HepG2 (cell line): ENCODE results near the gene CBFA2T2. TPM values are rescaled to one million over a fixed set of nuclear protein-coding genes. Genes with fewer than 3 reads are reported as not detected.
A peak's percentile ranks its signal among the peaks of the same experiment; 100 is the strongest.

ENCODE experiments used
- BRCA1 ChIP-seq: sonication (generic); formaldehyde crosslinking; IDR thresholded peaks from 2 replicates; pipeline ENCODE4 v1.4.0; 2020; ENCODE audit warnings: missing genetic modification reagents
- CAMTA2 ChIP-seq: sonication (generic); formaldehyde crosslinking; IDR thresholded peaks from 2 replicates; pipeline ENCODE4 v1.4.0; 2020; ENCODE audit warnings: mild to moderate bottlenecking, missing genetic modification reagents, borderline replicate concordance
- CBX2 ChIP-seq, 2 experiments: fragments of 200-600 bp in 1 of 2; sonication (generic); formaldehyde crosslinking in 1 of 2; IDR thresholded peaks; 2 replicates each; pipeline versions ENCODE4 v1.7.0 to v1.8.1; 2018 to 2022; ENCODE audit warnings: low read depth in 2 of 2, low read length in 1 of 2, mild to moderate bottlenecking in 1 of 2, missing genetic modification reagents in 1 of 2
- CREB3 ChIP-seq: sonication (generic); formaldehyde crosslinking; IDR thresholded peaks from 2 replicates; pipeline ENCODE4 v1.5.0; 2020; ENCODE audit warnings: missing genetic modification reagents
- DDIT3 ChIP-seq: sonication (generic); formaldehyde crosslinking; IDR thresholded peaks from 2 replicates; pipeline ENCODE4 v1.4.0; 2020; ENCODE audit warnings: mild to moderate bottlenecking, missing genetic modification reagents
- DPF2 ChIP-seq: sonication (generic); formaldehyde crosslinking; IDR thresholded peaks from 2 replicates; pipeline ENCODE4 v1.4.0; 2020; ENCODE audit warnings: mild to moderate bottlenecking, low read depth, missing genetic modification reagents, borderline replicate concordance
- FOSL1 ChIP-seq: sonication (generic); formaldehyde crosslinking; IDR thresholded peaks from 2 replicates; pipeline ENCODE4 v1.9.0; 2021; ENCODE audit warnings: missing genetic modification reagents, borderline replicate concordance
- HIC2 ChIP-seq: sonication (generic); formaldehyde crosslinking; IDR thresholded peaks from 2 replicates; pipeline ENCODE4 v1.9.0; 2022; ENCODE audit warnings: low read depth, missing genetic modification reagents
- KDM1A ChIP-seq: IDR thresholded peaks from 2 replicates; pipeline ENCODE4 v1.6.1; 2016; ENCODE audit warnings: missing compliant biosample characterization
- MIXL1 ChIP-seq: IDR thresholded peaks from 2 replicates; pipeline ENCODE4 v1.6.1; 2016
- NFKB2 ChIP-seq: sonication (generic); formaldehyde crosslinking; IDR thresholded peaks from 2 replicates; pipeline ENCODE4 v1.4.0; 2020; ENCODE audit warnings: missing genetic modification reagents, borderline replicate concordance
- PPARG ChIP-seq: conservative IDR thresholded peaks from 2 replicates; pipeline ENCODE4 v1.6.1; 2016; ENCODE audit warnings: missing biosample characterization, missing genetic modification reagents
- SCMH1 ChIP-seq: sonication (generic); formaldehyde crosslinking; IDR thresholded peaks from 2 replicates; pipeline ENCODE4 v1.9.0; 2021; ENCODE audit warnings: missing genetic modification reagents, mild to moderate bottlenecking, borderline replicate concordance
- SRSF1 ChIP-seq: fragments of 200-400 bp; formaldehyde crosslinking; optimal IDR thresholded peaks from 2 replicates; pipeline ENCODE3; 2017; ENCODE audit warnings: mild to moderate bottlenecking, low read depth, low read length, moderate library complexity
- TBP ChIP-seq: sonication (generic); formaldehyde crosslinking; IDR thresholded peaks from 2 replicates; pipeline ENCODE4 v1.5.0; 2020; ENCODE audit warnings: missing genetic modification reagents
- ZBTB3 ChIP-seq: sonication (generic); formaldehyde crosslinking; IDR thresholded peaks from 2 replicates; pipeline ENCODE4 v1.4.0; 2020; ENCODE audit warnings: low read depth, mild to moderate bottlenecking, moderate library complexity, missing genetic modification reagents, borderline replicate concordance
- ZBTB38 ChIP-seq: sonication (generic); formaldehyde crosslinking; IDR thresholded peaks from 2 replicates; pipeline ENCODE4 v1.5.1; 2020; ENCODE audit warnings: mild to moderate bottlenecking, missing genetic modification reagents
- ZNF138 ChIP-seq: sonication (generic); formaldehyde crosslinking; IDR thresholded peaks from 2 replicates; pipeline ENCODE4 v1.5.0; 2020; ENCODE audit warnings: mild to moderate bottlenecking, low read depth, missing genetic modification reagents
- ZNF276 ChIP-seq: sonication (generic); formaldehyde crosslinking; IDR thresholded peaks from 2 replicates; pipeline ENCODE4 v1.4.0; 2020; ENCODE audit warnings: mild to moderate bottlenecking, low read depth, missing genetic modification reagents
- ZNF326 ChIP-seq: sonication (generic); formaldehyde crosslinking; IDR thresholded peaks from 2 replicates; pipeline ENCODE4 v1.4.0; 2020; ENCODE audit warnings: missing genetic modification reagents, borderline replicate concordance
- ZNF329 ChIP-seq: sonication (generic); formaldehyde crosslinking; IDR thresholded peaks from 2 replicates; pipeline ENCODE4 v1.9.0; 2021; ENCODE audit warnings: low read depth, mild to moderate bottlenecking, missing genetic modification reagents
- ZNF432 ChIP-seq: sonication (generic); formaldehyde crosslinking; IDR thresholded peaks from 2 replicates; pipeline ENCODE4 v1.5.0; 2020; ENCODE audit warnings: missing genetic modification reagents, mild to moderate bottlenecking, borderline replicate concordance
- ZNF513 ChIP-seq: sonication (generic); formaldehyde crosslinking; conservative IDR thresholded peaks from 2 replicates; pipeline ENCODE4 v1.5.0; 2020; ENCODE audit warnings: missing genetic modification reagents
- polyA plus RNA-seq, 8 experiments: library from polyadenylated mRNA; depleted of rRNA in 3 of 8; stranded (reverse) in 7 of 8; unstranded in 1 of 8; fragments of >200 nt; fragmentation: Illumina TruSeq in 4 of 8; extraction: Trizol in 4 of 8; gene quantifications; 2 replicates each; pipeline versions ENCODE4 v1.2.1 to v1.2.3, GENCODE V29; 2011 to 2016; ENCODE audit warnings: low read depth in 4 of 8, missing spikeins in 1 of 8, mixed read lengths in 1 of 8; ENCODE audit not compliant: insufficient read depth in 1 of 8
- total RNA-seq, 5 experiments: library from RNA; depleted of rRNA; stranded (reverse); fragments of >200 nt; fragmentation: Illumina TruSeq; extraction: Trizol; gene quantifications; 2 replicates each; pipeline ENCODE4 v1.2.3, GENCODE V29; 2016; ENCODE audit warnings: low read depth in 1 of 5

CBFA2T2 gene
- total and polyA plus RNA-seq, 2 of the 13 experiments (the other 11 are each of a cell fraction or from before 2014, with no cell fraction given), result 6.3 to 21.2 TPM

- TF ChIP-seq HIC2, result no peak
- TF ChIP-seq PPARG (CRISPR knock-in tag), result peak; percentile 78
- TF ChIP-seq CBX2 (IDR thresholded peaks at IDR 0.05; ENCODE audit: low read depth, low read length), result no peak
- no peak for TF ChIP-seq CBX2 (CRISPR knock-in tag; IDR thresholded peaks at IDR 0.05; ENCODE audit: low read depth)
- no peak for TF ChIP-seq TBP (CRISPR knock-in tag)
- no peak for TF ChIP-seq SCMH1 (CRISPR knock-in tag)
- 0 out of 2 replicates have a peak, but pooled peaks have one; percentile 24 for TF ChIP-seq MIXL1 (CRISPR knock-in tag)
- no peak for TF ChIP-seq ZNF326 (CRISPR knock-in tag)
- TF ChIP-seq CAMTA2 (CRISPR knock-in tag), result 0 out of 2 replicates have a peak, but pooled peaks have one; percentile 23
- TF ChIP-seq ZNF138 (CRISPR knock-in tag), result peak; percentile 98
- no peak for TF ChIP-seq DPF2 (CRISPR knock-in tag)
- peak; percentile 86 for TF ChIP-seq NFKB2
- TF ChIP-seq ZNF513, result no peak
- no peak for TF ChIP-seq BRCA1
- no peak for TF ChIP-seq ZBTB38
- TF ChIP-seq KDM1A (CRISPR knock-in tag), result no peak
- no peak for TF ChIP-seq ZBTB3 (CRISPR knock-in tag)
- TF ChIP-seq FOSL1 (CRISPR knock-in tag), result no peak
- peak; percentile 90; the same call in 1 of the 2 replicates for TF ChIP-seq CREB3 (CRISPR knock-in tag)
- no peak for TF ChIP-seq ZNF276 (CRISPR knock-in tag)
- peak; percentile 20; the same call in 1 of the 2 replicates for TF ChIP-seq DDIT3 (CRISPR knock-in tag)
- TF ChIP-seq SRSF1, result no peak
- peak; percentile 85 for TF ChIP-seq ZNF329
- no peak for TF ChIP-seq ZNF432 (CRISPR knock-in tag)
These were observed 196.4 kb downstream of the CBFA2T2 start, which contains the start of gene E2F1 (continued) for GRCh38 chr20:33686100-33686983.
